HK-2 (cell line): Measurements from ENCODE around the gene LUZP4.
"Not testable (repeated sequence)": the region's sequence is repeated elsewhere in the genome, so short reads cannot be mapped to it uniquely, and the experiment has no call there.

Experiments used
- DNase-seq: peaks from one replicate; pipeline ENCODE4 v3.0.0-alpha.2; 2018; ENCODE audit not compliant: unreplicated experiment

Gene LUZP4

DNA sequence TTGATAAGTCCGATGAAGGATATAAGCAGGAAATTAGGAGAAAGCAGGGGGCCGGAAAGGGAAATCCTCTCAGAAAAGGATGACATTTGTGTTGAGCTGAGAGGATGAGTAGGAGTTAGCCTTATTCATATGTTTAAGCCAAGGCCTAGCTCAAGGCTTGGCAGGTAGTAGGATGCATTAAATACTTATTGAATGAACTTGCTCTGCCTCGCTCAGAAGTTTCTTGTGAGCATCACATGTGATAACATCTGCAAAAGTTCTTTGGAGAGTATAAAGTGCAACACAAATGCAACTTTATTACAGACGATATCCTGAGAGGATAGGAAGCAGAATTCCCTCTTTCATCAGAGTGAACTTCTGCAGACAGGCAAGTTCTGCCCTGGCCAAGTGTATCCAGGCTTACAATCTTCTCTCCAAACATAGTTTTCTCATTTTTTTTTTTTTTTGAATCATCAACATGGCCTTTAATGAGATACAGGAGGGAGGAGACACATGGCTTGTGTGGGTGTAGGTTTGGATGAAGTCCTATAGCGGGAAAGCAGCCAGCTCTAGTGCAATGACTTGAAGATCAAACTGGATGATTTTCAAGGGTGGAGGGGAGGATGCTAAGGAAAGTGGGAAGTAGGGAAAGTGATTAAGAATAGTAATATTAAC, 48.1 kb downstream of the LUZP4 start:
- DNase-seq = no peak

DNA sequence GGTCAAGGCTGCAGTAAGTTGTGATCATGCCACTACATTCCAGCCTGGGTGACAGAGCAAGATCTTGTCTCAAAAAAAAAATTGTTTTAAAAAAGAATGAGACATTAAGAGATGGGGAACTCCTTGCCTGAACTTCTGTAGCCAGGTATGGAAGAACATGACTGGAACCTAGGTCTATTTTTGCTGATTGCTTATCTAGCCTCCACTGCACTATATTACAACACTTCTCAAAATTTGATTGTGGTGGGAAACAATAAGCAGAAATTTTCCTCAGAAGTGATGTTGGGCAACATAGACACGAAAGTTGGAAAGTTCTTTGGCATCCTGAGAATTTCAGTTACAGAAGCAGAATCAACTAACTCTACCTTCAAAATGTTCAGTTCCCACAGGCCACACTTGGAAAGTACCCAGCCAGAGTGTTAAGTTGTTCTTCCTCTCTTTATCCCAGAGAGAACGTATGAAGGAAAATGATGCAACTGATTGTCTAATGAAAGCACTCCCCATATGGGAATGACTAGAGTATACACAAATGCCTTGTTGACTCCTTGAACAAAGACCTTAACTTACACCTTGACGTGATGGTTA, 50.0 kb downstream of the LUZP4 start:
- no peak for DNase-seq

DNA sequence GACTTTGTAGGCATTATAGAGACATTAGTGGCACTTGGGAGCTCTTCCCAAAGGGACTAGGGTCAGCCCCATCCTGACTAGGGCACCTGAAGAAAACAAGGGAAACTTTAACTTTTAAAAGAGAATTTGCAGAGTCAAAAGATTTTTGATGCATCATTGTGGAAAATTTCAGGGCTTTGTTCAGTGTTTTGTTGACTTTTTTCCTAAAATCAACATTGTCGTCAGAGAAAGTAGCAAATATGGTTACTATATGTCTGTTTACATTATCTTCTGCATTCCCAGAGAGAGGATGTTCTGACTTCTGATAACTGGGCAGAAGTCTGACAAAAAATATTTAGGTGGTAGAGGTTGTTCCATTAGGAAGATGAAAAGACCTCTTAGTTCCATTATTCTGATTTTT, 51.9 kb downstream of the LUZP4 start:
- DNase-seq = no peak

DNA sequence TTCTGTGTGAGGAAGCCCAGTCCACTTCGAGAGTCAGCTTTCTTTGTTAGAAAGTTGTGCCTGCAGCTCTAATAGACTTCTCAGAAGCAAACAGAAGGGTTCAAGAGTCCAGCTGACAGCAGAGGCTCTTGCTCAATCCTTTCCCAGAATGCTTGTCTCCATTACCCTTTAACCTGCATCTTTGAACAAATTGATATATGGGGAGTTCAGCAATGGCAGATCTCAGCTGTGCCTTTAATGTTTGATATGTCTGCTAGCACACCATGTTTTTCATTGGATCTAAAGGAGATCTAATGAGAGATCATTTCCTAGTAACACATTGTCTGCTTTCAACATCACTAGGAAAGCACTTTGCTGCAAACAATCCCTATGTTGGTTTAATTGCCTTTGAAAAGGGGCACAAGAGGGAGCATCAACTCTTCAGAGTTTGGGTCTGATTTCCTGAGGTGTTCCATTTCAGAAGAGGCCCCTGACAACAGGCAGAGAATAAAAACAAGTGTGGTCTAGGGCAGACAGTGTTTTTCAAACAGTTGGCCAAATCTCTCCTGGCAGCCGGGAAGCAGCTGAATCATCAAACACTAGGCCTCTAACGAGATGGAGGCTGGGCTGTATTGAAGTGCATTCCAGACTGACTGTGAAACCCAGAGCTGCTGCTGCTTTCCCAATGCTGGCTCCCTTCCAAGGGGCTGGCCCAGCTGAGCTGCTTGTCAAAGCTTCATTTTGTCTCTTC, 55.5 kb downstream of the LUZP4 start:
- peak; percentile 81 for DNase-seq

DNA sequence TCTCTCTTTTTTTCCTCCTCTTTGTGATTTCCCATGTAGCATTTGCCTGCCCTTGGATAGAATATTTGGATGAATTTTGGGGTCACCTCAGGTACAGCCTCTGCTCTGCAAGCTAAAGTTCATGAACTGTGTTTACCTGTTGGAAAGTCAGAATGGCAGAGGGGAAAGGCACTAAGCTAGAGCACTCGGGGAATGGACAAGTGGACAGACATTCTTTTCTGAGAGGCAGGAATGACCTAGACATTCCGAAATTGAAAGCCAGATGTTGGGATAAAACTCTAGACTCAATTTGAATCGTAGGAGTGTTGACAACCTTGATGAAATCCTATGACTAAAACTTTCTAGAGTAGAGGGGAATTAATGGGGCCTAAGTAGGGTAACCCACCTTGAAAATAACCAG, 56.1 kb downstream of the LUZP4 start:
- DNase-seq = no peak

DNA sequence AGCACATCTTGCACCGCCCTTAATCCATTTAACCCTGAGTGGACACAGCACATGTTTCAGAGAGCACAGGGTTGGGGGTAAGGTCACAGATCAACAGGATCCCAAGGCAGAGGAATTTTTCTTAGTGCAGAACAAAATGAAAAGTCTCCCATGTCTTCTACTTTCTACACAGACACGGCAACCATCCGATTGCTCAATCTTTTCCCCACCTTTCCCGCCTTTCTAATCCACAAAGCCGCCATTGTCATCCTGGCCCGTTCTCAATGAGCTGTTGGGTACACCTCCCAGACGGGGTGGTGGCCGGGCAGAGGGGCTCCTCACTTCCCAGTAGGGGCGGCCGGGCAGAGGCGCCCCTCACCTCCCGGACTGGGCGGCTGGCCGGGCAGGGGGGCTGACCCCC, 57.2 kb downstream of the LUZP4 start:
- not testable (repeated sequence) for DNase-seq

DNA sequence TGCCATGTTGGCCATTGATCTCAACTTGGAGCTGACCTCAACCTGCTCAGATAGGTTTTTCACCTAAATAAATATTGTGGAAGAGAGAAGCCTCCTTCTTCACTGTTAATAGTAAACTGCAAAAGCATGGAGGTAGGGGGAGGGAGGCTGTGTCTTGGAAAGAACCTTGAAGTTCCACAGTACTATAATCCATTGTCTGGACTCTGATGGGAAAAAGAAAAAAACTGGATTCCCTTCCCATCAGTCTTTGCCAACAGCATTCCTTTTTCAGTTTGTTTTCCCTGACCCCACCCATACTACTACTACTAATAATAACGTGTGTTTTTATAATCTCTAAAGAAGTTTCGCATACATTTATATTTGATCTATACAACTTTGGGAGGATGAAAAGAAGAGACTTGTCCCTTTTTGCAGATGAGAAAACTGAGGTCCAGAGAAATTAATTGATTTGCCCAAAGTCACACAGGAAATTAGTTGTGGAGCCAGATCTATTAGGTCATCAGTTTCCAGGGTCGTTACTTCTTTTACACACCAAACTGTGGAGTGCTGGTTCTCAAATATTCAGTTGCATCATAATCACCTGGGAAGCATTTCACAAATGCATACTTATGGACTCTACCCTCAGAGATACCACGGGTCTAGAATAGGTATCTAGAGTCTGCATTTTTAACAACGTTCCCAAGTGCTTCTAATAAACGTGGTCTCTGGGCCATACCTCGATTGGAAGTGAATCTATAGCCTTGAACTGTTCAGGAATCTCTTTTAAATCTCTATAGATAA, 59.1 kb downstream of the LUZP4 start:
- DNase-seq = no peak

DNA sequence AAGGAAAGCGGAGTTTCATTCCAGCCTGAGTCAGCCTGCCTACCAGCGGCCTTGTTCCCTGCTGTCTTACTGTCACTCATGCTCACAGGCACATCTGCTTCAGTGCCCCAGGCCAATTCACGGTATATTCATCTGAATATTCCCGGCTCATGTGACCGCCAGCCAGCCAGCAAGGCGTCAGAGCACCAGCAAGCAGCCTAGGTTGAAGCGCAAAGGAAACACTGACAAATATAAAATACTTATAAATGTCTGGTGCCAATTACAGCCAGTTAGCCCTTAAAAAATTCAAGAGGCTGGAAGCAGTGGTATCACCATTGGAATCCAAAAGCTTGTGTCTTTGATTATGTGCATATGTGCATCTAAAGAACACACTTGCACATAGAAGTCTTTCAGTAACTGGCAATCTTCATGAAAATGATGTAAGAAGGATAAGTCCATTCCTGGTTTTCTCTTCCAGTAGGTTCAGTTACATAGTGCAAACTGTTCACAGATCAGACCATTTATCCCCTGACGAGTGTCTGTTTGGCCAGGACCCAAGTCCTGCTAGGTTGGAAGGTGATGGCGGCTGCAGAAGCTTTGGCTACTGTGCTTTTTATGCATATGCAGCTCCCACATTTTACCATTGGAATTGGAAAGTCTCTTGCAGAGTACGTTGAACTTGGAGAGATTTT, 61.3 kb downstream of the LUZP4 start:
- DNase-seq = no peak

DNA sequence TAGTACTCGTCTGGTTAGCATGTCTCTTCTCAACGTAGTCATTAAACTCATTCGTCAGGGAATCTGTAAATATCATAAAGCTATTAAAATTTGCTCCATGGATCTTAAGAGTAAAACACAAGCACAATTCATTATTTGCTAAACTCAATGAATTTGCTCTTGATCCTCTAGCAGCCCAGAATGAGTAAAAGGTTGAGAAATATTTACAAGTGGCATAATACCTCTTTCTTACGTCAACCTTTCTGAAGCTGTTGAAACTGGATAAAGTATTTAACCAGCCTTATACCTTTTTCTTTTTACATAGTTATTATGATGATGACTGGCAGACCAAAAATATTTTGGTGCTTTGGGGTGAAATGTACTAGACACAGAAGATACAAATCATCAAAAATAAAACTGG, 66.9 kb downstream of the LUZP4 start:
- no peak for DNase-seq
